ENCODE data around the gene RGS19.

DNA sequence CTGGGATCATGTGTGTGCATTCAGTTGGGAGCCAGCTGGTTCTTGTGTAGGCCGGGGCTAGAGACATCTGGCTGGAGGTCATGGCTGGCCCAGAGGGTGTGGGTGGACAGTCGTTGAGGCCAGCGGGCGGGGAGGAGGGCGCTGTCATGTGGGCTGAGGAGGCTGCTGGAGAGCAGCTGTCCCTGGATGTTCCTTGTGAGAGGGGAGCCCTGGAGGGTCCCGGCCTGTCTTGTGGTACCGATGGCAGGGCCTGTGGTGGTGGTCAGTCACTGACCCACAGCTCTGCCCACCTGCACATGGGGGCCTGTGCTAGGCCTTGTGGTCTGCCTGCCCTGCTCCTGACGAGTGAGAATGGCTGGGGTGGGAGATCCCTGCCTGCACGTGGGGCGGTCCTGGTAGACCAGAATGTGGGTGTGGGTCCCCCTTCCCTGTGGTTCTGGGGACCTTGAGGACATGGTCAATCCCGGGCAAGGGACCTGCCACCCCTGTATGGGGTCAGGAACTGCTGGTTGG is 45.3 kb downstream of the RGS19 start:
- TF ChIP-seq, protein P1, sequence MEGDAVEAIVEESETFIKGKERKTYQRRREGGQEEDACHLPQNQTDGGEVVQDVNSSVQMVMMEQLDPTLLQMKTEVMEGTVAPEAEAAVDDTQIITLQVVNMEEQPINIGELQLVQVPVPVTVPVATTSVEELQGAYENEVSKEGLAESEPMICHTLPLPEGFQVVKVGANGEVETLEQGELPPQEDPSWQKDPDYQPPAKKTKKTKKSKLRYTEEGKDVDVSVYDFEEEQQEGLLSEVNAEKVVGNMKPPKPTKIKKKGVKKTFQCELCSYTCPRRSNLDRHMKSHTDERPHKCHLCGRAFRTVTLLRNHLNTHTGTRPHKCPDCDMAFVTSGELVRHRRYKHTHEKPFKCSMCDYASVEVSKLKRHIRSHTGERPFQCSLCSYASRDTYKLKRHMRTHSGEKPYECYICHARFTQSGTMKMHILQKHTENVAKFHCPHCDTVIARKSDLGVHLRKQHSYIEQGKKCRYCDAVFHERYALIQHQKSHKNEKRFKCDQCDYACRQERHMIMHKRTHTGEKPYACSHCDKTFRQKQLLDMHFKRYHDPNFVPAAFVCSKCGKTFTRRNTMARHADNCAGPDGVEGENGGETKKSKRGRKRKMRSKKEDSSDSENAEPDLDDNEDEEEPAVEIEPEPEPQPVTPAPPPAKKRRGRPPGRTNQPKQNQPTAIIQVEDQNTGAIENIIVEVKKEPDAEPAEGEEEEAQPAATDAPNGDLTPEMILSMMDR (IDR thresholded peaks at IDR 0.05): no peak
- no peak for TF ChIP-seq POLR2A (IDR thresholded peaks at IDR 0.05)
